Thoracic aorta (tissue), 2 donors: ENCODE results near the gene PDE3B. TPM values are rescaled to one million over a fixed set of nuclear protein-coding genes. Genes with fewer than 3 reads are reported as not detected.
"Not testable (repeated sequence)": the region's sequence is repeated elsewhere in the genome, so short reads cannot be mapped to it uniquely, and the experiment has no call there.

Experiments used
- ATAC-seq: fragments of 150-250 bp; one replicate; pipeline ENCODE4 v1.8.0; 2017; ENCODE audit warnings: low read depth; ENCODE audit not compliant: insufficient number of reproducible peaks, low FRiP score
- DNase-seq: peaks from one replicate; pipeline ENCODE4 v3.0.0-alpha.2; 2020; ENCODE audit warnings: low spot score
- H3K27ac ChIP-seq, 2 donors: fragments of 200-600 bp; sonication (generic); 1 replicate in 1 of 2; 2 replicates in 1 of 2; pipeline ENCODE4 v1.5.1; 2016; ENCODE audit warnings: mild to moderate bottlenecking in 2 of 2, moderate library complexity in 2 of 2
- H3K27me3 ChIP-seq: fragments of 200-600 bp; sonication (generic); replicated peaks from 2 replicates; pipeline ENCODE4 v1.6.0; 2016; ENCODE audit warnings: mild to moderate bottlenecking; ENCODE audit not compliant: insufficient read depth
- H3K36me3 ChIP-seq: fragments of 200-600 bp; sonication (generic); one replicate; pipeline ENCODE4 v1.5.1; 2016
- H3K4me1 ChIP-seq, 2 donors: fragments of 200-600 bp; sonication (generic); 1 replicate in 1 of 2; 2 replicates in 1 of 2; pipeline versions ENCODE4 v1.5.1 to v1.6.0; 2016; ENCODE audit warnings: low read depth in 2 of 2, mild to moderate bottlenecking in 1 of 2; ENCODE audit not compliant: control insufficient read depth in 1 of 2
- H3K4me3 ChIP-seq: fragments of 200-600 bp; sonication (generic); 2 replicates; pipeline ENCODE4 v1.5.1; 2016; ENCODE audit warnings: mild to moderate bottlenecking
- H3K9me3 ChIP-seq: fragments of 200-600 bp; sonication (generic); 2 replicates; pipeline ENCODE4 v1.5.1; 2016
- total RNA-seq, 2 donors: library from RNA; depleted of rRNA; stranded (reverse); fragments of >200 nt; gene quantifications; one replicate each; pipeline versions ENCODE4 v1.1.0 to v1.2.3, GENCODE V29; 2016
- TF ChIP-seq, protein P1 (sequence below): fragments of 200-600 bp; sonication (generic); IDR thresholded peaks from one replicate; pipeline ENCODE4 v1.5.1; 2019; ENCODE audit warnings: antibody characterized with exemption

PDE3B gene
- total RNA-seq, 2 donors from 2014 or later: 21.6 to 24.0 TPM

DNA sequence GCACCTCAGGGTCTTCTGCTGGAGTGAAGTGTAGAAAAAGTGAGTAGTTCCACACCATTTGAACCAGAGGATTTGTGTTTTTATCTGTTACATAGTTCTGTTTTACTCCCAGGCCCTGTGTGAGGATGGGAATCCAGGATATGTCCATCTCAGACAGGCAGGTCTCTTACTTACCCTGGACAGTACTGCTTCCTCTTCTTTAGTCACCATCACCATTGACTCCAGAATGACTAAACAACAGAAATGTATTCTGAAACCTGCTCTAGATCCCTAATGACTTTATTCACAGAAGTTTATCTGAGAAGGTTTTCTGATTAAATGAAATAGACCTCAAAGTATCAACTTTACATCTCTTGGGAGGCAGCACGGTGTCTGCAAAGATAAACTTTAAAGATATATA, 214.8 kb downstream of the PDE3B start:
- DNase-seq (no peak), ATAC-seq (no peak)
- no peak overlapping the region for H3K4me3 ChIP-seq
- H3K9me3 ChIP-seq: no peaks in the 10 kb centered on the region
- TF ChIP-seq, protein P1, sequence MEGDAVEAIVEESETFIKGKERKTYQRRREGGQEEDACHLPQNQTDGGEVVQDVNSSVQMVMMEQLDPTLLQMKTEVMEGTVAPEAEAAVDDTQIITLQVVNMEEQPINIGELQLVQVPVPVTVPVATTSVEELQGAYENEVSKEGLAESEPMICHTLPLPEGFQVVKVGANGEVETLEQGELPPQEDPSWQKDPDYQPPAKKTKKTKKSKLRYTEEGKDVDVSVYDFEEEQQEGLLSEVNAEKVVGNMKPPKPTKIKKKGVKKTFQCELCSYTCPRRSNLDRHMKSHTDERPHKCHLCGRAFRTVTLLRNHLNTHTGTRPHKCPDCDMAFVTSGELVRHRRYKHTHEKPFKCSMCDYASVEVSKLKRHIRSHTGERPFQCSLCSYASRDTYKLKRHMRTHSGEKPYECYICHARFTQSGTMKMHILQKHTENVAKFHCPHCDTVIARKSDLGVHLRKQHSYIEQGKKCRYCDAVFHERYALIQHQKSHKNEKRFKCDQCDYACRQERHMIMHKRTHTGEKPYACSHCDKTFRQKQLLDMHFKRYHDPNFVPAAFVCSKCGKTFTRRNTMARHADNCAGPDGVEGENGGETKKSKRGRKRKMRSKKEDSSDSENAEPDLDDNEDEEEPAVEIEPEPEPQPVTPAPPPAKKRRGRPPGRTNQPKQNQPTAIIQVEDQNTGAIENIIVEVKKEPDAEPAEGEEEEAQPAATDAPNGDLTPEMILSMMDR: no peak
- no peaks in the 10 kb centered on the region for H3K4me1 ChIP-seq
- no peaks in the 10 kb centered on the region for H3K36me3 ChIP-seq
- H3K27ac ChIP-seq: no peak overlapping the region
- H3K27me3 ChIP-seq: no peaks in the 10 kb centered on the region

DNA sequence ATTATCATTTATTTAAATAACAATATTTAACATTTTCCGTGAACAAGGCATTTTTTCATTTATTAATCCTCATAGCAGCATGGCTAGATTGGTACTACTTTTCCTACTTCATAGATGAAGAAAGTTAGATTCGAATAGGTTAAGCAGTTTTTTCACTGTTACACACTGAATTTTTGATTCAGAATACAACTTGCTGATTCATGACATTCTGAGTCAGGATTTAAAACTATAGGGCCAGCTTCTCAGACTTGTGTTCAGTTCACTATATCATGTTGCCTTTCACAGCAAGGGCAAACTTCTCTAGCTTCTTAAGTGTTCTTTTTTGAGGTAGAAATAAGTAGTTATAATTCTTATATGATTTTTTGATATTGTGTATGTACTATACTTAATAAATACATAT, 216.9 kb downstream of the PDE3B start:
- Histone ChIP-seq H3K27ac (no peak overlapping the region), H3K27me3 (no peaks in the 10 kb centered on the region), H3K4me3 (no peak overlapping the region), H3K4me1 (no peaks in the 10 kb centered on the region), H3K36me3 (no peaks in the 10 kb centered on the region), H3K9me3 (no peaks in the 10 kb centered on the region)
- TF ChIP-seq, protein P1: no peak
- no peak for DNase-seq
- ATAC-seq: no peak

DNA sequence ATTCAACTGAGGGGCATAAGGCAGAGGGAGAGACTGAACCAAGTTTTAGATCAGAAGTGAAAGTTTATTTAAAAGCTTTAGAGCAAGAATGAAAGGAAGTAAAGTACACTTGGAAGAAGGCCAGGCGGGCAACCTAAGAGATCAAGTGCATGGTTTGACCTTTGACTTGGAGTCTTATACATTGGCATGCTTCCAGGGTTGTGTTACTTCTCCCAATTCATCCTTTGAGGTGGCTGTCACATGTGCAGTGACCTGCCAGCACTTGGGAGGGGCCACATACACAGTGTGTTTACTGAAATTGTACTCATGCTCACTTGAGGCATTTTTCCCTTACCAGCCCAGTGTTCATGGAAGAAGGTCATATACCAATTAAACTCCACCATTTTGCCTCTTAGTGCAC, 218.1 kb downstream of the PDE3B start:
- DNase-seq (no peak), ATAC-seq (no peak)
- H3K4me3 ChIP-seq: no peak overlapping the region
- H3K27ac ChIP-seq: no peak overlapping the region
- TF ChIP-seq, protein P1: no peak
- H3K4me1 ChIP-seq: no peaks in the 10 kb centered on the region
- no peaks in the 10 kb centered on the region for H3K9me3 ChIP-seq
- no peaks in the 10 kb centered on the region for H3K27me3 ChIP-seq
- no peaks in the 10 kb centered on the region for H3K36me3 ChIP-seq

DNA sequence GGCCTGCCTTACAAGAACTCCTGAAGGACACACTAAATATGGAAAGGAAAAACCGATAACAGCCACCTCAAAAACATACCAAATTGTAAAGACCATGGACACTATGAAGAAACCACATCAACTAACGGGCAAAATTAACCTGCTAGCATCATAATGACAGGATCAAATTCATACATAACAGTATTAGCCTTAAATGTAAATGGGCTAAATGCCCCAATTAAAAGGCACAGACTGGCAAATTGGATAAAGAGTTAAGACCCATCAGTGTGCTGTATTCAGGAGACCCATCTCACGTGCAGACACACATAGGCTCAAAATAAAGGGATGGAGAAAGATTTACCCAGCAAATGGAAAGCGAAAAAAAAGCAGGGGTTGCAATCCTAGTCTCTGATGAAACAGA, 220.2 kb downstream of the PDE3B start:
- not testable (repeated sequence) for DNase-seq, H3K4me3 ChIP-seq, H3K27me3 ChIP-seq, H3K27ac ChIP-seq, H3K4me1 ChIP-seq, ATAC-seq, H3K36me3 ChIP-seq, H3K9me3 ChIP-seq

DNA sequence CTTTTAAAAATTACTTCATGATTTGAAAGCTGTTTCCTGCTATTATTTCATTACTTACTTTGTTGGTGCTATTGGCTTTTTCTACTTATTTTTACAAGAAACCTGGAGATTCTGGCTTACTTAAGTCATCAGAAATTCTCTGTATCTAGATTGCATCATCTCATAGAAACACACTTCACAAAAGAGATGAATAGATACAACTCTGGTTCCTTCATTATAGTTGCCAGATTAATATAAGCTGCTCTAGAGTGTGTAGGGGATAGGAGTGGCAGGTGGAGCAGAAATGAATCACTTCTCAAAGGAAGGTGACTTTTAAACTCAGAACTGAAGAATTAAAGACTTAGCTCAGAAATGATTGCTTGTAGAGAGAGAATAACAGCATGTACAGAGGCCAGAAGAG, 228.4 kb downstream of the PDE3B start:
- Histone ChIP-seq H3K27ac (no peak overlapping the region), H3K4me1 (peaks cover 7 to 11% of the 10 kb centered on the region in 2 donors)

DNA sequence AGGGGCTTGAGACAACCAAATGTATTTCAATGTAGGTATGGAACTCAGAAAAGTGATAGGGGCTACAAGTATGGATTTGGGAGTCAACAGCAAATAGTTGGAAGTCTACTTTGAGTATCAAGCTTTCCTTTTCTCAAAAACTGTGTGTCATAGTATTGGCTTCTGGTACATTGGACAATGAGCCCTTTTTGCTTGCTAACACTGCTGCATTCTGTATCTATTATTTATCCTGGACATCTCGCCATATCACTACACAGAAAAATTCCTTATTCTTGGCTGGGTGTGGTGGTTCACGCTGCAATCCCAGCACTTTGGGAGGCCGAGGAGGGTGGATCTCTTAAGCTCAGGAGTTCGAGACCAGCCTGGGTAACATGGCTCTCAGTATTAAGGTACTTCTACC, 230.0 kb downstream of the PDE3B start:
- H3K27ac ChIP-seq: no peak overlapping the region
- no peak overlapping the region for H3K4me3 ChIP-seq
- peaks cover 7 to 11% of the 10 kb centered on the region in 2 donors for H3K4me1 ChIP-seq
- DNase-seq: no peak
- H3K9me3 ChIP-seq: no peaks in the 10 kb centered on the region
- peaks cover 5% of the 10 kb centered on the region for H3K36me3 ChIP-seq
- TF ChIP-seq, protein P1: no peak
- no peaks in the 10 kb centered on the region for H3K27me3 ChIP-seq
- ATAC-seq: no peak

More for the DNA sequence above, 228.4 kb downstream of the PDE3B start:
- Histone ChIP-seq H3K27me3 (no peaks in the 10 kb centered on the region), H3K4me3 (no peak overlapping the region), H3K36me3 (no peaks in the 10 kb centered on the region), H3K9me3 (no peaks in the 10 kb centered on the region)
- DNase-seq (no peak), ATAC-seq (no peak)
- TF ChIP-seq, protein P1: no peak
